HG03575 (cell line): ENCODE measurements around the gene EXOC4.
"Not testable (repeated sequence)": the region's sequence is repeated elsewhere in the genome, so short reads cannot be mapped to it uniquely, and the experiment has no call there.

Experiments
- ATAC-seq: cut with Tn5 transposase; IDR thresholded peaks from one replicate; pipeline ENCODE4 v1.9.1; 2021; ENCODE audit not compliant: unreplicated experiment, insufficient number of reproducible peaks, low FRiP score; ENCODE audit errors: extremely low read depth

Gene EXOC4

GRCh38 chr7:133883591-133883990 is 630.7 kb downstream of the EXOC4 start:
- ATAC-seq: no peak

GRCh38 chr7:133885213-133885612 is 632.3 kb downstream of the EXOC4 start:
- ATAC-seq: no peak

- ATAC-seq: no peak
These were observed 633.2 kb downstream of the EXOC4 start for GRCh38 chr7:133886086-133886485.

GRCh38 chr7:133886797-133887196 is 633.9 kb downstream of the EXOC4 start:
- no peak for ATAC-seq

- no peak for ATAC-seq
These were observed 634.6 kb downstream of the EXOC4 start for GRCh38 chr7:133887459-133887858.

GRCh38 chr7:133888061-133888930 is 635.4 kb downstream of the EXOC4 start:
- no peak for ATAC-seq

GRCh38 chr7:133904776-133905175 is 651.9 kb downstream of the EXOC4 start:
- ATAC-seq: no peak

GRCh38 chr7:133906553-133906952 is 653.7 kb downstream of the EXOC4 start:
- not testable (repeated sequence) for ATAC-seq

- no peak for ATAC-seq
These were observed 657.9 kb downstream of the EXOC4 start for GRCh38 chr7:133910761-133911160.

- ATAC-seq: no peak
These were observed 658.8 kb downstream of the EXOC4 start for GRCh38 chr7:133911724-133912123.

- no peak for ATAC-seq
These were observed 660.2 kb downstream of the EXOC4 start for GRCh38 chr7:133912916-133913697.

- ATAC-seq: no peak
These were observed 663.7 kb downstream of the EXOC4 start for GRCh38 chr7:133916621-133917020.

GRCh38 chr7:133919810-133920209 is 666.9 kb downstream of the EXOC4 start:
- ATAC-seq: no peak

GRCh38 chr7:133921635-133922182 is 668.8 kb downstream of the EXOC4 start:
- ATAC-seq: no peak

- ATAC-seq: no peak
These were observed 671.1 kb downstream of the EXOC4 start for GRCh38 chr7:133923974-133924373.

GRCh38 chr7:133931053-133931452 is 678.2 kb downstream of the EXOC4 start:
- no peak for ATAC-seq

- no peak for ATAC-seq
These were observed 679.7 kb downstream of the EXOC4 start for GRCh38 chr7:133932591-133932990.

- no peak for ATAC-seq
These were observed 681.5 kb downstream of the EXOC4 start for GRCh38 chr7:133934262-133934976.

- no peak for ATAC-seq
These were observed 682.1 kb downstream of the EXOC4 start for GRCh38 chr7:133934977-133935330.
